Stimulated activated CD8-positive, alpha-beta memory T cell treated with anti-CD3 and anti-CD28 coated beads, Interleukin-12 subunit alpha, Interleukin-12 subunit beta, amount 100 ng/mL, for 24 hours (primary cell): ENCODE results near the gene BANP.
"Not testable (repeated sequence)": the region's sequence is repeated elsewhere in the genome, so short reads cannot be mapped to it uniquely, and the experiment has no call there.

Source experiments
- DNase-seq: peaks from one replicate; pipeline ENCODE4 v3.0.0-alpha.2; 2020; ENCODE audit errors: extremely low read depth

The BANP gene

GRCh38 chr16:88121391-88121790, 170.2 kb downstream of the BANP start:
- not testable (repeated sequence) for DNase-seq

GRCh38 chr16:88121886-88122580, 170.8 kb downstream of the BANP start:
- no peak for DNase-seq
